Ishikawa (cell line): ENCODE results near the gene RIPOR2.

Experiments
- CEBPB ChIP-seq: IDR thresholded peaks from 2 replicates; pipeline ENCODE4 v1.6.1; 2012
- EGR1 ChIP-seq: IDR thresholded peaks from 2 replicates; pipeline ENCODE4 v1.6.1; 2012
- EP300 ChIP-seq: IDR thresholded peaks from 2 replicates; pipeline ENCODE4 v1.6.1; 2012; ENCODE audit warnings: borderline replicate concordance
- FOXM1 ChIP-seq: IDR thresholded peaks from 2 replicates; pipeline ENCODE4 v1.6.1; 2012; ENCODE audit warnings: low read depth, borderline replicate concordance
- MAX ChIP-seq: IDR thresholded peaks from 2 replicates; pipeline ENCODE4 v1.6.1; 2012
- NFIC ChIP-seq: IDR thresholded peaks from 2 replicates; pipeline ENCODE4 v1.6.1; 2012
- RAD21 ChIP-seq: IDR thresholded peaks from 2 replicates; pipeline ENCODE4 v1.6.1; 2012; ENCODE audit warnings: low read depth
- REST ChIP-seq: IDR thresholded peaks from 2 replicates; pipeline ENCODE4 v1.6.1; 2012; ENCODE audit warnings: low read depth, mild to moderate bottlenecking
- TAF1 ChIP-seq: IDR thresholded peaks from 2 replicates; pipeline ENCODE4 v1.6.1; 2012; ENCODE audit warnings: low read depth, mild to moderate bottlenecking
- TCF12 ChIP-seq: IDR thresholded peaks from 2 replicates; pipeline ENCODE4 v1.6.1; 2012; ENCODE audit warnings: low read depth
- TEAD4 ChIP-seq: IDR thresholded peaks from 2 replicates; pipeline ENCODE4 v1.6.1; 2012
- USF1 ChIP-seq: IDR thresholded peaks from 2 replicates; pipeline ENCODE4 v1.6.1; 2012
- YY1 ChIP-seq: IDR thresholded peaks from 2 replicates; pipeline ENCODE4 v1.6.1; 2012; ENCODE audit warnings: low read depth
- ZBTB7A ChIP-seq: IDR thresholded peaks from 2 replicates; pipeline ENCODE4 v1.6.1; 2012; ENCODE audit warnings: low read depth

- no peak for TF ChIP-seq EP300
- TF ChIP-seq RAD21: no peak
- TF ChIP-seq ZBTB7A: no peak
- no peak for TF ChIP-seq EGR1
- no peak for TF ChIP-seq MAX
- TF ChIP-seq YY1: no peak
- no peak for TF ChIP-seq TEAD4
- no peak for TF ChIP-seq NFIC
- TF ChIP-seq CEBPB: no peak
- TF ChIP-seq REST: no peak
- TF ChIP-seq TAF1: no peak
- no peak for TF ChIP-seq TCF12
- no peak for TF ChIP-seq FOXM1
- no peak for TF ChIP-seq USF1
Observed at GRCh38 chr6:24920136-24920535, 15.6 kb downstream of the RIPOR2 start.
